H1 (cell line): ENCODE results near the gene SPPL2B. TPM values are rescaled to one million over a fixed set of nuclear protein-coding genes. Genes with fewer than 3 reads are reported as not detected.

ENCODE experiments used
- CTCF ChIA-PET: fragments of 300-600 bp; sonication (Branson Sonifier 250); formaldehyde crosslinking; loops from one replicate; lab custom pipeline; 2021; ENCODE audit not compliant: partially characterized antibody; lab: Charles Lee
- POLR2A ChIA-PET: fragments of 300-600 bp; sonication (Branson Sonifier 250); formaldehyde crosslinking; loops from one replicate; lab custom pipeline; 2021; ENCODE audit warnings: inconsistent platforms; ENCODE audit not compliant: partially characterized antibody; lab: Charles Lee
- DNase-seq, 2 experiments: peaks; one replicate each; pipeline versions ENCODE4 v3.0.0 to v3.0.0-alpha.2; 2010 to 2022; ENCODE audit warnings: low spot score in 2 of 2, low read depth in 1 of 2, mixed read lengths in 1 of 2
- FAIRE-seq: peaks from 2 replicates; lab custom pipeline; 2011; peaks lifted over from hg19 to GRCh38; lab: Jason Lieb, UNC
- H2AFZ ChIP-seq: 2 replicates; pipeline ENCODE4 v1.8.1; 2012; ENCODE audit warnings: low read length, inconsistent platforms
- H2AK5ac ChIP-seq: 2 replicates; pipeline ENCODE4 v1.6.1; 2013; ENCODE audit warnings: low read depth, low read length
- H2BK120ac ChIP-seq: replicated peaks from 2 replicates; pipeline ENCODE3; 2013; ENCODE audit warnings: low read depth, low read length, inconsistent platforms
- H2BK12ac ChIP-seq: 2 replicates; pipeline ENCODE4 v1.6.1; 2013; ENCODE audit warnings: low read depth, low read length
- H2BK15ac ChIP-seq: 2 replicates; pipeline ENCODE4 v1.6.1; 2013; ENCODE audit warnings: low read length
- H2BK20ac ChIP-seq: 2 replicates; pipeline ENCODE4 v1.6.1; 2013; ENCODE audit warnings: low read length
- H2BK5ac ChIP-seq: 2 replicates; pipeline ENCODE4 v1.6.1; 2013; ENCODE audit warnings: low read depth, low read length
- H3K14ac ChIP-seq: 2 replicates; pipeline ENCODE4 v1.6.1; 2013; ENCODE audit warnings: inconsistent platforms; ENCODE audit not compliant: insufficient read length
- H3K18ac ChIP-seq: 2 replicates; pipeline ENCODE4 v1.6.1; 2013; ENCODE audit warnings: low read length; ENCODE audit errors: extremely low read depth
- H3K23ac ChIP-seq: 2 replicates; pipeline ENCODE4 v1.6.1; 2013; ENCODE audit warnings: inconsistent platforms; ENCODE audit not compliant: insufficient read length
- H3K23me2 ChIP-seq: 2 replicates; pipeline ENCODE4 v1.6.1; 2013; ENCODE audit warnings: low read depth, low read length
- H3K27ac ChIP-seq: 2 replicates; pipeline ENCODE4 v1.6.1; 2011; ENCODE audit warnings: low read depth, low read length, inconsistent platforms
- H3K27me3 ChIP-seq, 4 experiments: replicated peaks in 1 of 4; 1 replicate in 1 of 4; 2 replicates in 3 of 4; pipeline versions ENCODE4 v1.6.1 to v1.8.1; 2011 to 2013; ENCODE audit warnings: low read length in 3 of 4, mild to moderate bottlenecking in 3 of 4, inconsistent platforms in 2 of 4, mixed read lengths in 2 of 4, moderate library complexity in 1 of 4; ENCODE audit not compliant: control insufficient read depth in 3 of 4, insufficient read depth in 3 of 4; ENCODE audit errors: extremely low read depth in 1 of 4
- H3K36me3 ChIP-seq, 4 experiments: 2 replicates each; pipeline versions ENCODE4 v1.6.1 to v1.8.1; 2011 to 2013; ENCODE audit warnings: mild to moderate bottlenecking in 4 of 4, low read length in 3 of 4, moderate library complexity in 2 of 4, control low read depth in 1 of 4, inconsistent platforms in 1 of 4; ENCODE audit not compliant: insufficient read depth in 4 of 4, control insufficient read depth in 2 of 4
- H3K4ac ChIP-seq: replicated peaks from 2 replicates; pipeline ENCODE3; 2013; ENCODE audit warnings: low read length, low read depth, mixed read lengths, inconsistent platforms; ENCODE audit not compliant: insufficient read length
- H3K4me1 ChIP-seq, 4 experiments: replicated peaks in 1 of 4; 1 replicate in 1 of 4; 2 replicates in 3 of 4; pipeline versions ENCODE4 v1.6.1 to v1.8.1; 2011 to 2013; ENCODE audit warnings: low read length in 3 of 4, inconsistent platforms in 2 of 4, mixed read lengths in 1 of 4; ENCODE audit not compliant: insufficient read depth in 4 of 4, control insufficient read depth in 3 of 4
- H3K4me2 ChIP-seq, 2 experiments: 2 replicates each; pipeline versions ENCODE4 v1.6.1 to v1.8.1; 2011 to 2013; ENCODE audit warnings: low read depth in 2 of 2, low read length in 2 of 2, control low read depth in 1 of 2, inconsistent platforms in 1 of 2, mild to moderate bottlenecking in 1 of 2; ENCODE audit not compliant: insufficient read depth in 1 of 2
- H3K4me3 ChIP-seq, 4 experiments: fragments of 200-600, 300-600 bp in 1 of 4; sonication (generic), shearing (Covaris generic), sonication (Bioruptor Twin) in 1 of 4; 2 replicates each; pipeline versions ENCODE4 v1.5.1 to v1.8.1; 2011 to 2016; ENCODE audit warnings: low read length in 4 of 4, low read depth in 3 of 4, control low read depth in 2 of 4, inconsistent platforms in 2 of 4, mild to moderate bottlenecking in 2 of 4, mixed read lengths in 1 of 4, moderate library complexity in 1 of 4; ENCODE audit not compliant: insufficient read depth in 2 of 4; ENCODE audit errors: extremely low read depth in 1 of 4
- H3K56ac ChIP-seq: replicated peaks from 2 replicates; pipeline ENCODE3; 2013; ENCODE audit warnings: low read depth, mild to moderate bottlenecking, mixed read lengths, low read length, inconsistent platforms; ENCODE audit not compliant: insufficient read length
- H3K79me1 ChIP-seq: 2 replicates; pipeline ENCODE4 v1.6.1; 2013; ENCODE audit warnings: low read depth, low read length, control low read depth
- H3K79me2 ChIP-seq, 2 experiments: 2 replicates each; pipeline versions ENCODE4 v1.6.1 to v1.8.1; 2012 to 2013; ENCODE audit warnings: low read length in 2 of 2, mild to moderate bottlenecking in 2 of 2, inconsistent platforms in 1 of 2; ENCODE audit not compliant: insufficient read depth in 2 of 2, control insufficient read depth in 1 of 2
- H3K9ac ChIP-seq, 4 experiments: replicated peaks in 1 of 4; 1 replicate in 1 of 4; 2 replicates in 3 of 4; pipeline versions ENCODE4 v1.6.1 to v1.8.1; 2011 to 2013; ENCODE audit warnings: low read depth in 3 of 4, low read length in 3 of 4, control low read depth in 2 of 4, mild to moderate bottlenecking in 2 of 4, moderate library complexity in 2 of 4, inconsistent platforms in 1 of 4; ENCODE audit errors: extremely low read depth in 1 of 4
- H3K9me3 ChIP-seq, 2 experiments: 2 replicates each; pipeline versions ENCODE4 v1.6.1 to v1.8.1; 2012 to 2013; ENCODE audit warnings: mild to moderate bottlenecking in 2 of 2, moderate library complexity in 2 of 2, control low read depth in 1 of 2, inconsistent platforms in 1 of 2, low read depth in 1 of 2, low read length in 1 of 2, mixed read lengths in 1 of 2; ENCODE audit not compliant: insufficient read depth in 2 of 2
- H4K20me1 ChIP-seq, 2 experiments: replicated peaks in 1 of 2; 2 replicates each; pipeline versions ENCODE3 to v1.8.1; 2011 to 2013; ENCODE audit warnings: inconsistent platforms in 2 of 2, low read length in 2 of 2, mild to moderate bottlenecking in 1 of 2; ENCODE audit not compliant: insufficient read depth in 2 of 2, control insufficient read depth in 1 of 2
- H4K5ac ChIP-seq: 2 replicates; pipeline ENCODE4 v1.6.1; 2013; ENCODE audit warnings: low read length, low read depth, mixed read lengths, inconsistent platforms; ENCODE audit not compliant: insufficient read length
- H4K8ac ChIP-seq: 2 replicates; pipeline ENCODE4 v1.8.0; 2013; ENCODE audit warnings: mild to moderate bottlenecking, moderate library complexity, low read length, inconsistent platforms; ENCODE audit not compliant: insufficient read depth; ENCODE audit errors: extremely low read depth
- H4K91ac ChIP-seq: replicated peaks from 2 replicates; pipeline ENCODE3; 2013; ENCODE audit warnings: low read length, mixed read lengths, inconsistent platforms; ENCODE audit not compliant: insufficient read length
- TAF7 ChIP-seq: optimal IDR thresholded peaks from 2 replicates; pipeline ENCODE3; 2011; ENCODE audit warnings: low read depth, mild to moderate bottlenecking, inconsistent platforms, low read length, moderate library complexity, borderline replicate concordance
- whole genome bisulfite sequencing, 2 experiments: shearing (Covaris generic) in 1 of 2; methylation state at CpG; one replicate each; pipeline versions ENCODE4 v1.1.6 to v1.1.7; 2013 to 2015; ENCODE audit warnings: low lambda C conversion rate in 2 of 2, mixed read lengths in 2 of 2, inconsistent platforms in 1 of 2, low coverage in 1 of 2, missing lambda C conversion rate in 1 of 2; ENCODE audit not compliant: insufficient replicate concordance in 2 of 2, insufficient coverage in 1 of 2, insufficient read length in 1 of 2; ENCODE audit errors: extremely low coverage in 1 of 2, missing lambda C conversion rate in 1 of 2; 5-methylcytosine and 5-hydroxymethylcytosine counted together
- polyA plus RNA-seq, 7 experiments: library from polyadenylated mRNA; depleted of rRNA in 3 of 7; stranded (reverse) in 5 of 7; unstranded in 2 of 7; fragments of >200 nt in 5 of 7; fragments of 200-250 nt in 2 of 7; gene quantifications; 1 replicate in 5 of 7; 2 replicates in 1 of 7; 4 replicates in 1 of 7; pipeline versions ENCODE4 v1.2.1 to v1.2.3, GENCODE V29; 2011 to 2013; ENCODE audit warnings: missing spikeins in 2 of 7, mixed read lengths in 2 of 7
- total RNA-seq: library from RNA; stranded (reverse); fragmentation: NEBNext Ultra II Directional; extraction: Animal tissue kit (Norgen Biotek cat#: 25700); gene quantifications from 2 replicates; pipeline ENCODE4 v1.2.1, GENCODE V29; 2021

The SPPL2B gene
- total and polyA plus RNA-seq, 2 of the 8 experiments (the other 6 are each of a cell fraction or from before 2014, with no cell fraction given): 34.8 to 55.7 TPM

DNA sequence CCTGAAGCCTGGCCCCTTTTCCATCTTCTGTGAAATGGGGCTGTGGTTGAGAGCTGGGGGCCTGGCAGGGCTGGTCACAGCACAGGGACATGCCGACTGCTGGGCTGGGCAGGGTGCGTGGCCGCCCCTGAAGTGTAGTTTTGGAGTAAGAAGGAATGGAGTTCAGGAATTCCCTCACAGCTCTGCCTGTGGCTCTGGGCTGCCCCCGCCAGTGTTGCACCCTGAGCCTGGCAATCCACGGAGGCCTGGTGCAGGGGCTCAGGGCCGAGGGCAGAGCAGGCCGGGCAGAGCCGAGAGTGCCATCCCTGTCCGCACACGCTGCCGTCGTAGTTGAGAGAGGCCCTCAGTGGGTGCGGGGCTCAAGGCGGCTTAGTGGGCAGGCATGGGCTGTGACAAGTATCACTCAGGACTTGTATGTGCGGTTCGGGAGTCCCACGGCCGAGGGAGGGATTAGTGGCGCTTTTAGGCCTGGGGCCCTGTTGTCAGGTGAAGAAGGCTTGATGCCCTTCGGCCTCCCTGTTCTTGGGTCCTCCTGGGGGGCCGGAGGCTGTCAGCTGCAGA lies 9.7 kb downstream of the SPPL2B start:
- Histone ChIP-seq H3K4ac (no peak overlapping the region), H2BK20ac (no peak overlapping the region), H3K9me3 (peaks cover 0 to 5% of the 10 kb centered on the region in 2 experiments; a peak in 1 of 4 replicates), H3K4me3 (no peak overlapping the region), H4K20me1 (peaks cover 10 to 31% of the 10 kb centered on the region in 2 experiments), H3K36me3 (peaks cover 2 to 23% (median 6%) of the 10 kb centered on the region in 4 experiments; a peak in 3 of 8 replicates), H3K56ac (no peak overlapping the region), H2BK120ac (no peak overlapping the region), H2BK12ac (no peak overlapping the region), H3K23ac (no peak overlapping the region), H2AFZ (no peak overlapping the region), H4K8ac (peak overlapping the region; percentile 51; the same call in 1 of the 2 replicates), H2BK5ac (no peak overlapping the region), H3K9ac (no peak overlapping the region), H3K79me2 (peaks cover 9 to 32% of the 10 kb centered on the region in 2 experiments), H3K14ac (no peak overlapping the region), H3K23me2 (peaks cover 3% of the 10 kb centered on the region; the same call in 1 of the 2 replicates), H2BK15ac (no peak overlapping the region), H4K5ac (no peak overlapping the region), H3K27me3 (no peaks in the 10 kb centered on the region), H3K18ac (no peak overlapping the region), H2AK5ac (no peak overlapping the region), H4K91ac (no peak overlapping the region), H3K4me1 (peaks cover 0 to 8% (median 2%) of the 10 kb centered on the region in 4 experiments; a peak in 4 of 7 replicates), H3K4me2 (no peak overlapping the region), H3K27ac (no peak overlapping the region), H3K79me1 (peaks cover 28% of the 10 kb centered on the region)
- ChIA-PET POLR2A (interaction anchor here (1.1 to 3.1 kb wide), 7 partner anchors 11 to 102 kb away, joined by 3 to 11 read pairs (median 4); partner anchors contain the start of genes LSM7, PLEKHJ1 and SPPL2B), CTCF (interaction anchor here (1.0 to 1.6 kb wide), 5 partner anchors 10 to 153 kb away, joined by 3 to 6 read pairs (median 3); partner anchors contain the start of genes LSM7 and SPPL2B)
- DNase-seq (no peak), FAIRE-seq (no peak)
- TF ChIP-seq TAF7: no peak
- 92% methylated on average over 21 of the region's 21 CpGs; no CpG with 5 or more reads in 1 of the 2 experiments for WGBS, 2 experiments
